IMR-90 (cell line): ENCODE data around the gene KAT2A. TPM values are rescaled to one million over a fixed set of nuclear protein-coding genes. Genes with fewer than 3 reads are reported as not detected.

Source experiments
- ATAC-seq: fragments of 200-7000 bp; cut with Tn5 transposase; 2 replicates; pipeline ENCODE4 v1.9.1; 2020; ENCODE audit warnings: low read depth, mild to moderate bottlenecking, moderate library complexity
- BruUV-seq: library from RNA; stranded (reverse); fragments of 400-500 nt; replicated peaks from 2 replicates; lab custom pipeline; 2021; lab: Mats Ljungman, UMichigan
- CTCF ChIA-PET: fragments of 300-600 bp; formaldehyde crosslinking; extraction: SDS; loops from one replicate; lab custom pipeline; 2021; ENCODE audit warnings: antibody characterized with exemption; lab: Yijun Ruan, JAX
- POLR2A ChIA-PET: fragments of 300-600 bp; sonication (Branson Sonifier 250); formaldehyde crosslinking; loops from one replicate; lab custom pipeline; 2022; ENCODE audit warnings: antibody characterized with exemption; ENCODE audit not compliant: unreplicated experiment; lab: Charles Lee
- DNase-seq: peaks from one replicate; pipeline ENCODE4 v3.0.0; 2013
- H2AFZ ChIP-seq: replicated peaks from 2 replicates; pipeline ENCODE3; 2013; ENCODE audit warnings: low read length, mild to moderate bottlenecking; ENCODE audit not compliant: poor library complexity
- H2AK5ac ChIP-seq: 2 replicates; pipeline ENCODE4 v1.6.1; 2013; ENCODE audit warnings: low read depth, low read length, inconsistent platforms
- H2AK9ac ChIP-seq: replicated peaks from 2 replicates; pipeline ENCODE3; 2013; ENCODE audit warnings: mild to moderate bottlenecking, low read depth, low read length, moderate library complexity; ENCODE audit not compliant: poor library complexity
- H2BK120ac ChIP-seq: 2 replicates; pipeline ENCODE4 v1.6.1; 2013; ENCODE audit warnings: low read depth, low read length, inconsistent platforms
- H2BK15ac ChIP-seq: 3 replicates; pipeline ENCODE4 v1.6.1; 2013; ENCODE audit warnings: low read depth, low read length, inconsistent platforms
- H2BK20ac ChIP-seq: 2 replicates; pipeline ENCODE4 v1.6.1; 2013; ENCODE audit warnings: low read depth, mild to moderate bottlenecking, inconsistent platforms, low read length, moderate library complexity
- H2BK5ac ChIP-seq: 2 replicates; pipeline ENCODE4 v1.6.1; 2013; ENCODE audit warnings: mild to moderate bottlenecking, low read depth, low read length, inconsistent platforms; ENCODE audit not compliant: poor library complexity, severe bottlenecking
- H3K14ac ChIP-seq: replicated peaks from 2 replicates; pipeline ENCODE4 v1.6.1; 2013; ENCODE audit warnings: low read depth, low read length, inconsistent platforms
- H3K18ac ChIP-seq: 2 replicates; pipeline ENCODE4 v1.6.1; 2013; ENCODE audit warnings: low read depth, low read length, control low read depth
- H3K23ac ChIP-seq: 2 replicates; pipeline ENCODE4 v1.6.1; 2013; ENCODE audit warnings: low read depth, low read length, inconsistent platforms
- H3K27ac ChIP-seq: 2 replicates; pipeline ENCODE4 v1.5.1; 2013; ENCODE audit warnings: mild to moderate bottlenecking, control low read depth, low read length; ENCODE audit not compliant: insufficient read depth
- H3K27me3 ChIP-seq: 2 replicates; pipeline ENCODE4 v1.6.1; 2013; ENCODE audit warnings: low read length; ENCODE audit not compliant: control insufficient read depth, insufficient read depth
- H3K36me3 ChIP-seq: 2 replicates; pipeline ENCODE4 v1.6.1; 2013; ENCODE audit warnings: low read length, mixed read lengths; ENCODE audit not compliant: control insufficient read depth, insufficient read depth
- H3K4ac ChIP-seq: 2 replicates; pipeline ENCODE4 v1.6.1; 2013; ENCODE audit warnings: low read depth, low read length, inconsistent platforms
- H3K4me1 ChIP-seq: 2 replicates; pipeline ENCODE4 v1.6.1; 2013; ENCODE audit warnings: low read length, mixed read lengths; ENCODE audit not compliant: control insufficient read depth, insufficient read depth
- H3K4me2 ChIP-seq: 2 replicates; pipeline ENCODE4 v1.6.1; 2013; ENCODE audit warnings: low read depth, mild to moderate bottlenecking, control low read depth, low read length, moderate library complexity
- H3K4me3 ChIP-seq: 2 replicates; pipeline ENCODE4 v1.5.1; 2013; ENCODE audit warnings: low read depth, mild to moderate bottlenecking, control low read depth, low read length, moderate library complexity; ENCODE audit not compliant: insufficient read depth
- H3K56ac ChIP-seq: 2 replicates; pipeline ENCODE4 v1.6.1; 2013; ENCODE audit warnings: low read length, inconsistent platforms; ENCODE audit not compliant: insufficient read depth; ENCODE audit errors: extremely low read depth
- H3K79me1 ChIP-seq, 2 experiments: 2 replicates each; pipeline ENCODE4 v1.6.1; 2013; ENCODE audit warnings: low read length in 2 of 2, inconsistent platforms in 1 of 2, low read depth in 1 of 2
- H3K9ac ChIP-seq: 2 replicates; pipeline ENCODE4 v1.6.1; 2013; ENCODE audit warnings: low read depth, low read length, control low read depth
- H3K9me1 ChIP-seq: 2 replicates; pipeline ENCODE4 v1.6.1; 2013; ENCODE audit warnings: low read length, inconsistent platforms; ENCODE audit not compliant: insufficient read depth
- H3K9me3 ChIP-seq: 2 replicates; pipeline ENCODE4 v1.6.1; 2013; ENCODE audit warnings: low read length; ENCODE audit not compliant: control insufficient read depth, insufficient read depth
- H4K20me1 ChIP-seq: 2 replicates; pipeline ENCODE4 v1.6.1; 2013; ENCODE audit warnings: low read length, inconsistent platforms; ENCODE audit not compliant: insufficient read depth
- H4K5ac ChIP-seq: 2 replicates; pipeline ENCODE4 v1.6.1; 2013; ENCODE audit warnings: mild to moderate bottlenecking, low read depth, low read length, control low read depth
- H4K8ac ChIP-seq, 2 experiments: 2 replicates each; pipeline ENCODE4 v1.6.1; 2013; ENCODE audit warnings: low read depth in 2 of 2, low read length in 2 of 2, control low read depth in 1 of 2, inconsistent platforms in 1 of 2
- H4K91ac ChIP-seq: 2 replicates; pipeline ENCODE4 v1.6.1; 2013; ENCODE audit warnings: low read depth, low read length, inconsistent platforms; ENCODE audit not compliant: insufficient read depth
- BHLHE40 ChIP-seq: fragments of 150-350 bp; IDR thresholded peaks from 2 replicates; pipeline ENCODE4 v1.6.1; 2016; ENCODE audit warnings: mild to moderate bottlenecking, low read depth, low read length
- CEBPB ChIP-seq: IDR thresholded peaks from 2 replicates; pipeline ENCODE4 v1.6.1; 2012; ENCODE audit warnings: low read depth, low read length, improper control_type of control experiment
- FOS ChIP-seq: fragments of 150-350 bp; IDR thresholded peaks from 2 replicates; pipeline ENCODE4 v1.6.1; 2016; ENCODE audit warnings: low read depth, low read length
- MAFK ChIP-seq: IDR thresholded peaks from 2 replicates; pipeline ENCODE4 v1.6.1; 2012; ENCODE audit warnings: low read depth, low read length, improper control_type of control experiment
- MXI1 ChIP-seq: IDR thresholded peaks from 2 replicates; pipeline ENCODE4 v1.6.1; 2012; ENCODE audit warnings: low read depth, mild to moderate bottlenecking, low read length, moderate library complexity, borderline replicate concordance
- RAD21 ChIP-seq: IDR thresholded peaks from 2 replicates; pipeline ENCODE4 v1.6.1; 2012; ENCODE audit warnings: low read length, improper control_type of control experiment
- RCOR1 ChIP-seq: IDR thresholded peaks from 2 replicates; pipeline ENCODE4 v1.6.1; 2012; ENCODE audit warnings: mild to moderate bottlenecking, low read length, improper control_type of control experiment; ENCODE audit not compliant: insufficient replicate concordance
- RFX5 ChIP-seq: IDR thresholded peaks from 2 replicates; pipeline ENCODE4 v1.8.0; 2012; ENCODE audit warnings: low read depth, mild to moderate bottlenecking, low read length, moderate library complexity
- SMC3 ChIP-seq: fragments of 150-350 bp; IDR thresholded peaks from 2 replicates; pipeline ENCODE4 v1.6.1; 2016; ENCODE audit warnings: low read depth, mild to moderate bottlenecking, antibody characterized with exemption, low read length, moderate library complexity
- WGBS, 2 experiments: methylation state at CpG; one replicate each; pipeline versions ENCODE4 v1.1.5 to v1.1.7; 2013; ENCODE audit warnings: missing lambda C conversion rate in 2 of 2; ENCODE audit not compliant: insufficient read length in 1 of 2; ENCODE audit errors: extremely low coverage in 2 of 2; 5-methylcytosine and 5-hydroxymethylcytosine counted together
- dilution Hi-C: fragments of 300-500 bp; cut with HindIII; formaldehyde crosslinking; loops from one replicate; pipeline ENCODE4 v1.14.3; 2018; ENCODE audit warnings: low sequenced_read_pairs; ENCODE audit not compliant: unreplicated experiment
- in situ Hi-C: fragments of 300-500 bp; cut with MboI; formaldehyde crosslinking; loops from 3 replicates; pipeline ENCODE4 v1.14.3; 2019; ENCODE audit warnings: low sequenced_read_pairs, inconsistent platforms, mixed read lengths
- intact Hi-C: fragments of 100-400 bp; cut with micrococcal nuclease; formaldehyde crosslinking; loops from 2 replicates; pipeline ENCODE4 v1.10.0; 2022
- polyA plus RNA-seq, 3 experiments: library from polyadenylated mRNA; depleted of rRNA; stranded (reverse); fragments of >200 nt; gene quantifications; 2 replicates each; pipeline ENCODE4 v1.2.3, GENCODE V29; 2012; ENCODE audit warnings: low replicate concordance in 1 of 3
- total RNA-seq: library from RNA; depleted of rRNA; stranded (reverse); fragments of >200 nt; gene quantifications from 2 replicates; pipeline ENCODE4 v1.2.3, GENCODE V29; 2012
- TF ChIP-seq, protein P1 (sequence below): fragments of 150-350 bp; IDR thresholded peaks from 2 replicates; pipeline ENCODE4 v1.6.1; 2017; ENCODE audit warnings: mild to moderate bottlenecking, antibody characterized with exemption, low read length, low read depth
- TF ChIP-seq, protein P2 (sequence below): conservative IDR thresholded peaks from 2 replicates; pipeline ENCODE4 v1.5.1; 2012; ENCODE audit warnings: mild to moderate bottlenecking, low read depth, low read length, improper control_type of control experiment

Gene KAT2A
- total and polyA plus RNA-seq, 2 of the 4 experiments (the other 2 are of a cell fraction), result 6.3 to 28.2 TPM

DNA sequence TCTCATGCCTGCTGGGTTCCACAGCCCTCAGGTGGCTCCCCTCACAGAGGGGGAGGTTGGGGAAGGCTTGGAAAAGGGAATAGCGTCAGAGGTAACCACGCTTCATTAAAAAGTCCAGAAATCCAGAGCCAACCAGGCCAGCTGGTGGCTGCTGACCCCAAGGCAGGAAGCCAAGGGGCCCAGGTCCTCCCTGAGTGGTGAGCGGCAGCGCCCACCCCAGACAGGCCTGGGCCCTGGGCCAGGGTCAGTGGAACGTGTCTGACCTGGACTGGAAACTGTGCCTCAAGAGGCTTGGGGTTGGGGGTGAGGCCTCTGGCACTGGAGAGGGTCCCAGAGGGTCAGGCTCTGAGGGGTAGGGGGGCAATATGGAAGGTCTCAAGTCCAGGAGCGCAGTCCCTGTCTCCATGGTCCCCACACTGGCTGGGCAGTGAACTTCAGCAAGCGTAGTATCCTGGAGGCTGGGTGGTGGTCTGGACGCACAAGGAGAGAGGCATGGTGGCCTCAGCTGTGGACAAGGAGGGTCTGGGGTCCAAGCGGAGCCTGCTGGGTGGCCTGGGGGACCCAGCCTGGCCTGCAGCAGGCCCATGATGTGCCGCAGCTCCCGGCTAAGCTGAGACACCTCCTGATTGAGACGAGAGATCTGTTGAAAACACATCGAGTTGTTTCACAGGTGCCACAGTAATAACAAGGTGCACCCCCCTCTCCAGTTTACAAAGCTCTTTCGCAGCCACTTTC is 38.8 kb upstream of the KAT2A start:
- ATAC-seq (no peak), DNase-seq (no peak)
- H2AK5ac ChIP-seq, result no peak overlapping the region
- H3K18ac ChIP-seq, result no peak overlapping the region
- no peak overlapping the region for H3K4ac ChIP-seq
- no peaks in the 10 kb centered on the region for H3K27me3 ChIP-seq
- no peak overlapping the region for H2BK15ac ChIP-seq
- peaks cover 0 to 9% of the 10 kb centered on the region in 2 experiments; a peak in 2 of 4 replicates for H3K79me1 ChIP-seq
- CTCF ChIA-PET, result no interaction called here
- no peak overlapping the region for H2BK120ac ChIP-seq
- H3K23ac ChIP-seq, result no peak overlapping the region
- 14% methylated on average over 1 of the region's 14 CpGs; no CpG with 5 or more reads in 1 of the 2 experiments for WGBS, 2 experiments
- no peaks in the 10 kb centered on the region for H4K20me1 ChIP-seq
- no peak overlapping the region for H2BK20ac ChIP-seq
- no peaks in the 10 kb centered on the region; the same call in 1 of the 2 replicates for H3K4me1 ChIP-seq
- H3K9ac ChIP-seq, result no peak overlapping the region
- H4K91ac ChIP-seq, result no peak overlapping the region
- no peak overlapping the region for H4K5ac ChIP-seq
- no peak overlapping the region for H3K56ac ChIP-seq
- H3K14ac ChIP-seq, result no peak overlapping the region
- TF ChIP-seq SMC3 (no peak), BHLHE40 (no peak), MAFK (no peak), RCOR1 (no peak), RAD21 (no peak), CEBPB (no peak), RFX5 (no peak), FOS (no peak), MXI1 (no peak)
- TF ChIP-seq, protein P1, sequence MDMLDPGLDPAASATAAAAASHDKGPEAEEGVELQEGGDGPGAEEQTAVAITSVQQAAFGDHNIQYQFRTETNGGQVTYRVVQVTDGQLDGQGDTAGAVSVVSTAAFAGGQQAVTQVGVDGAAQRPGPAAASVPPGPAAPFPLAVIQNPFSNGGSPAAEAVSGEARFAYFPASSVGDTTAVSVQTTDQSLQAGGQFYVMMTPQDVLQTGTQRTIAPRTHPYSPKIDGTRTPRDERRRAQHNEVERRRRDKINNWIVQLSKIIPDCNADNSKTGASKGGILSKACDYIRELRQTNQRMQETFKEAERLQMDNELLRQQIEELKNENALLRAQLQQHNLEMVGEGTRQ, result no peak
- TF ChIP-seq, protein P2, sequence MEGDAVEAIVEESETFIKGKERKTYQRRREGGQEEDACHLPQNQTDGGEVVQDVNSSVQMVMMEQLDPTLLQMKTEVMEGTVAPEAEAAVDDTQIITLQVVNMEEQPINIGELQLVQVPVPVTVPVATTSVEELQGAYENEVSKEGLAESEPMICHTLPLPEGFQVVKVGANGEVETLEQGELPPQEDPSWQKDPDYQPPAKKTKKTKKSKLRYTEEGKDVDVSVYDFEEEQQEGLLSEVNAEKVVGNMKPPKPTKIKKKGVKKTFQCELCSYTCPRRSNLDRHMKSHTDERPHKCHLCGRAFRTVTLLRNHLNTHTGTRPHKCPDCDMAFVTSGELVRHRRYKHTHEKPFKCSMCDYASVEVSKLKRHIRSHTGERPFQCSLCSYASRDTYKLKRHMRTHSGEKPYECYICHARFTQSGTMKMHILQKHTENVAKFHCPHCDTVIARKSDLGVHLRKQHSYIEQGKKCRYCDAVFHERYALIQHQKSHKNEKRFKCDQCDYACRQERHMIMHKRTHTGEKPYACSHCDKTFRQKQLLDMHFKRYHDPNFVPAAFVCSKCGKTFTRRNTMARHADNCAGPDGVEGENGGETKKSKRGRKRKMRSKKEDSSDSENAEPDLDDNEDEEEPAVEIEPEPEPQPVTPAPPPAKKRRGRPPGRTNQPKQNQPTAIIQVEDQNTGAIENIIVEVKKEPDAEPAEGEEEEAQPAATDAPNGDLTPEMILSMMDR, result no peak
- no peak overlapping the region for H3K4me3 ChIP-seq
- H4K8ac ChIP-seq, result no peak overlapping the region
- H3K27ac ChIP-seq, result no peak overlapping the region
- POLR2A ChIA-PET, result no interaction called here
- intact Hi-C loops (no loop called here), in situ Hi-C loops (no loop called here), dilution Hi-C loops (no loop called here)
- H2AK9ac ChIP-seq, result no peak overlapping the region
- no peaks in the 10 kb centered on the region for H3K36me3 ChIP-seq
- H2AFZ ChIP-seq, result peak overlapping the region; percentile 11
- H3K9me1 ChIP-seq, result 0 out of 2 replicates have a peak, but pooled peaks cover 6% of the 10 kb centered on the region
- no TSS peak for BruUV-seq
- no peaks in the 10 kb centered on the region for H3K9me3 ChIP-seq
- H2BK5ac ChIP-seq, result no peak overlapping the region
- no peak overlapping the region for H3K4me2 ChIP-seq
